Astrocyte of the spinal cord (primary cell): ENCODE measurements around the gene ETNPPL.

Source experiments
- DNase-seq: peaks from one replicate; pipeline ENCODE4 v3.0.0; 2011; ENCODE audit warnings: low read depth, low spot score
- H3K4me3 ChIP-seq: 2 replicates; pipeline ENCODE4 v1.5.1; 2011; ENCODE audit warnings: low read depth, mild to moderate bottlenecking, low read length, moderate library complexity
- in situ Hi-C: cut with HindIII; loops from 2 replicates; pipeline ENCODE4 v1.10.0; 2017; ENCODE audit warnings: low sequenced_read_pairs
- TF ChIP-seq, protein P1 (sequence below): IDR thresholded peaks from 2 replicates; pipeline ENCODE4 v1.5.1; 2012; ENCODE audit warnings: low read depth, mild to moderate bottlenecking, low read length, inconsistent platforms

ETNPPL gene

DNA sequence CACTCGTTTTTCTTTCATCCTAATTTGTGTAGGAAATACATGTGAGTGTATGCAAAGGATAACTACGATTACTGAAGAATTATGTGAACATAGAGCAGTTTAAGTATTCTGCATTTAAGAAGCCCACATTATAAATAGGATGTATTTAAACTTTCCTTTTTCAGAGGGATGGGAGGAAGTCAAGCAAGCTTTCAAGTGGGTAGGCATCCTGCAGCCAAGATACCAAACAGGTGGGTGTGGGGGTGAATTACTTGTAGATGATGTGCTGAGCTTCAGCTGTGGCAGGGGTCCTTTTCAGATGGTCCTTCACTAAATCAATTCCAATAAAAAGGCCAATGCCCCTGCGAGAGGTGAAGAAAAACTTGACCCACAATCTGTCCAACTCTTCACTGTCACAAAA is 16.3 kb downstream of the ETNPPL start:
- TF ChIP-seq, protein P1, sequence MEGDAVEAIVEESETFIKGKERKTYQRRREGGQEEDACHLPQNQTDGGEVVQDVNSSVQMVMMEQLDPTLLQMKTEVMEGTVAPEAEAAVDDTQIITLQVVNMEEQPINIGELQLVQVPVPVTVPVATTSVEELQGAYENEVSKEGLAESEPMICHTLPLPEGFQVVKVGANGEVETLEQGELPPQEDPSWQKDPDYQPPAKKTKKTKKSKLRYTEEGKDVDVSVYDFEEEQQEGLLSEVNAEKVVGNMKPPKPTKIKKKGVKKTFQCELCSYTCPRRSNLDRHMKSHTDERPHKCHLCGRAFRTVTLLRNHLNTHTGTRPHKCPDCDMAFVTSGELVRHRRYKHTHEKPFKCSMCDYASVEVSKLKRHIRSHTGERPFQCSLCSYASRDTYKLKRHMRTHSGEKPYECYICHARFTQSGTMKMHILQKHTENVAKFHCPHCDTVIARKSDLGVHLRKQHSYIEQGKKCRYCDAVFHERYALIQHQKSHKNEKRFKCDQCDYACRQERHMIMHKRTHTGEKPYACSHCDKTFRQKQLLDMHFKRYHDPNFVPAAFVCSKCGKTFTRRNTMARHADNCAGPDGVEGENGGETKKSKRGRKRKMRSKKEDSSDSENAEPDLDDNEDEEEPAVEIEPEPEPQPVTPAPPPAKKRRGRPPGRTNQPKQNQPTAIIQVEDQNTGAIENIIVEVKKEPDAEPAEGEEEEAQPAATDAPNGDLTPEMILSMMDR: no peak
- in situ Hi-C loops: no loop called here
- H3K4me3 ChIP-seq: no peak overlapping the region
- no peak for DNase-seq

DNA sequence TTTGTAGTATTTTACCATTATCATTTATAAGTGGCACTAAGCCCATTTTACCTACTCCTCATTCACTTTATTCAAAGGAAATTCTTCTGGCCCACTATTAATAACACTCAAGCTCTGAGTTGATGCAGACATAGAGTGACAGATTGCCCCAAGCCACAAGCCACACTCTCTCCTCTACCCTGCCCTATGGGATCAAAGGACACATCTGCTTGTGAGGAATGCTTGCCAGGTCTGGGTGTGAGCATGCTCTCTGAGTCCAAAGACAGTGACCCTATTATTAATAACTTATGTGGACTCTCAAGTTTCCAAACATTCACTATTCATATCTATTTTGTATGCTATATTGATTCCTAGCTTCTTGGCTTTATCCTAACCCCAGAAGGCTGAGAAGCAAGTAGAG is 18.5 kb downstream of the ETNPPL start:
- in situ Hi-C loops: no loop called here
- H3K4me3 ChIP-seq: no peak overlapping the region
- DNase-seq: no peak
- TF ChIP-seq, protein P1: no peak

DNA sequence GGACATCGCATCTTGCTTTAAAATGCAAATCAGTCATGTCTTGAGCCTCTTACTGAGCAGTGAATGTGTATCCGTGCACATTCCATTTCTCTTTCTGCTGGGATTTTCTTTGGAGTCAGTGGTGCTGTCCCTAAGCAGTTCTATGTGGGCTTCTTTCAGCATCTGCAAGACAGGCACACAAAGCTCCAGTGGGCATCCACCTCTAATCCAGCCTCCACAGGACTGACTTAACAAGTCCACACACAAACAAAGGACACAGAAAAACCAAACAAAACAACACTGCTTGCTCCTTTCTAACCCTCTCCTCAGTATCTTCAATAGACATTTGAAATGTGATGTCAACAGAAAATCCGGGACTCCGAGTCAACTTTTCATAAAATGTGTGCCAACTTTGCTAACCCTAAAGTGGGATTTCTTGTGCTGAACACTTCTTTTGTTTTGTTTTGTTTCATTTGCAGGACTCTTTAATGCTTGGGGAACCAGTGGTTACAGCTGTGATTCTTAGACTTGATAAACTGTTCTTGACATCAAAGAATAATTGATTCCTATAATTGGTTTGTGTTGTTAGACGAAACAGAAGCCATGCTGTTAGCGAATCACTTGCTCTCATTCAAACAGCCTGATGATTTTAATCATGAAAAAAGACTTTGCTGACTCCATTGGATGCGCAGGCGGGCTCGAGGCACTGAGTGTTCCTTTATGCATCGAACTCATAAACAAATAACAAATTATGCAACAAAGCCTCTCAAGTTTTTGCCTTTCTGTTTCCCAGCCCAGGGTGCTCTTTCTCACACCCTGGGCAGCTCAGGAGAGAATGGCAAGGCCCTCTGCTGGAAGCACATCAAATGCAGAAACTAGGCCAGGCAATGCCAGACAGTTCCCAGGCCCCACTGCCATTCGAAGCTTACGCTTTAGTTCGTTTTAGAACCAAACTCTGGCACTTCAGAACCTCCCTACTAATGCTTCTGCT is 20.1 kb downstream of the ETNPPL start:
- DNase-seq: no peak
- in situ Hi-C loops: no loop called here
- TF ChIP-seq, protein P1: no peak
- no peak overlapping the region for H3K4me3 ChIP-seq

DNA sequence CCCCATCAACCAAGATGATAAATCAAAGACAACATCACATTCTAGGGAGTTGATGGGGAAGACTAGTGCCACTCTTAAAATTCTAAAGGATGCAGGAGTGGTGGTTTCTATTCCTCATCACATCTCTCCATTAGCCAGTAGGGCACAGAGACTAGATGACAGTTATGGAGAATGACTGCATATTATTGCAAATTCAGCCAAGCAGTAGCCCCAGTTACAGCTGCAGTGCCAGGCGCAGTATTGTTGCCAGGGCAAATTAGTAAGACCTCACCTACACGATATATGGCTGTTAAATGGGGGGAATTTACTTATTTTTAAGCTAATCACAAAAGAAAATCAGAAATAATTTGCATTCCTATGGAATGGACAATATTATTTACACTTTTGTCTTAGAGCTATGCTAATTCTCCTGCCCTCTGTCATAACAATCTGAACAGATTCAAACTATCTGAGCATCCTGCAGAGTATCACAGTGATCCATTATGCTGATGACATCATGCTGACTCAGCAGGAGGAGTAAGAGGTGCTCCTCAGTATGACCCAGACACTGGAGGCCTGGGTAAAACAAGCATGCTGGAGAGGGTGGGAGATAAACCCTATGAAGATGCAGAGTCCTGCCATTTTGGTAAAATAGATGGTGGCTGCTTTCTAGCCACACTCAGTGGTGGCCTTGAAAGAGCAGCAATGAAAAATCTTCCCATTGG is 24.7 kb downstream of the ETNPPL start:
- TF ChIP-seq, protein P1: no peak
- no peak overlapping the region for H3K4me3 ChIP-seq
- DNase-seq: no peak
- in situ Hi-C loops: no loop called here

DNA sequence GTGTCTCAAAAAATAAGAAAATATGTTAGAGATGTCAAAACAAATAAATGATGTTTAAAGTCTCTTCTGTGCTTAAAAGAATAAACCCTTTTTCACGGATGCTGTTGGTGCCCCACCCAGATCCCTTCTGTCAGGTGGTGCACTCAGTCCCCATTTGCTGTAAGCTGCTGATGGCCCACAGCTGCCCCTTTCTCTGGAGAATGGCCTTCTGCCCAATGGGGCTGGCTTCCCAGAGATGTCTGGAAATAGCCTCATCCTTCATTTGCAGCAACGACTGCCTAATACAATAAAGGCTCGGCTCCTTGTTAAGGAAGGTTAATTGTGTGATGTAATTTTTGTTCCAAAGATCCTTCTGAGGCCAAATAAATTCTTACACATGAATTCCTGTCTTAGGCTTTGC is 31.8 kb downstream of the ETNPPL start:
- TF ChIP-seq, protein P1: no peak
- no peak overlapping the region for H3K4me3 ChIP-seq
- in situ Hi-C loops: no loop called here
- DNase-seq: no peak

DNA sequence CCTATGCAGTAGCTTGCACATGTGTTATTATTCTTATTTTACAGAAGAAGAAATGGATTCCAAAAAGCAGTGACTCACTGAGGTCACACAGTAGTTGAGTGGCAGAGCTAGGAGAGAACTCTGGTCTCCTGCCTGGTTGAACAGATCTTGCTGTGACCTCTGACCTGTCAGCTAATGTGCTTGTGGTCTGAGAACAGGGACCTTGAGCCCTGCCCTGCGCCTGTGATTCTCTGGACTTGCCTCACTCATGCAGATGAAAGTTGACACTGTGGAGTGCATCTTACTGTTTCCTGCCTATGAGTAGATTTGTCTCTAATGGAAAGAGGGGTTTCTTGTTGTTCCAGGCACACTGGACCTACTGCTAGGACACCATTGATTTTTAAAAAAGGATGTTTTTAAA is 32.3 kb downstream of the ETNPPL start:
- in situ Hi-C loops: no loop called here
- TF ChIP-seq, protein P1: no peak
- DNase-seq: no peak

More for the DNA sequence above, 32.3 kb downstream of the ETNPPL start:
- H3K4me3 ChIP-seq: no peak overlapping the region
